DMS 273 (cell line): ENCODE data around the gene TTC22.

ENCODE experiments used
- DNase-seq: peaks from one replicate; lab custom pipeline; 2025; ENCODE audit not compliant: unreplicated experiment; lab: John Stamatoyannopoulos, UW

TTC22 gene

GRCh38 chr1:54786778-54787177 lies 14.3 kb downstream of the TTC22 start:
- no peak for DNase-seq

- peak; percentile 13 for DNase-seq
Measured at GRCh38 chr1:54784066-54784465, 17.1 kb downstream of the TTC22 start.

- DNase-seq, result no peak
Measured at GRCh38 chr1:54782588-54782987, 18.5 kb downstream of the TTC22 start.

GRCh38 chr1:54782156-54782555 lies 19.0 kb downstream of the TTC22 start:
- no peak for DNase-seq

GRCh38 chr1:54781023-54781723 lies 19.9 kb downstream of the TTC22 start:
- no peak for DNase-seq

- DNase-seq, result no peak
Measured at GRCh38 chr1:54777431-54777830, 23.7 kb downstream of the TTC22 start.

GRCh38 chr1:54777011-54777410 lies 24.1 kb downstream of the TTC22 start:
- no peak for DNase-seq

- peak; percentile 68 for DNase-seq
Measured at GRCh38 chr1:54775828-54776721, 25.0 kb downstream of the TTC22 start.

- peak; percentile 77 for DNase-seq
Measured at GRCh38 chr1:54774820-54775498, 26.2 kb downstream of the TTC22 start.

- DNase-seq, result no peak
Measured at GRCh38 chr1:54772951-54773350, 28.2 kb downstream of the TTC22 start.

GRCh38 chr1:54768093-54768492 lies 33.0 kb downstream of the TTC22 start:
- DNase-seq, result peak; percentile 41

- DNase-seq, result no peak
Measured at GRCh38 chr1:54767526-54767925, 33.6 kb downstream of the TTC22 start.

- peak; percentile 15 for DNase-seq
Measured at GRCh38 chr1:54766726-54767125, 34.4 kb downstream of the TTC22 start.

- DNase-seq, result no peak
Measured at GRCh38 chr1:54764922-54765561, 36.1 kb downstream of the TTC22 start.

GRCh38 chr1:54764133-54764921 lies 36.8 kb downstream of the TTC22 start, which contains the start of gene PARS2:
Gene PARS2 (minus strand): TSS chr1:54764523. CDS start chr1:54759161, 5,362 bp downstream.
- peak; percentile 100 for DNase-seq

- DNase-seq, result peak; percentile 68
Measured at GRCh38 chr1:54763816-54764132, 37.3 kb downstream of the TTC22 start.

- no peak for DNase-seq
Measured at GRCh38 chr1:54758678-54759348, 42.3 kb downstream of the TTC22 start.

GRCh38 chr1:54757833-54758232 lies 43.3 kb downstream of the TTC22 start:
- no peak for DNase-seq

- no peak for DNase-seq
Measured at GRCh38 chr1:54754486-54755285, 46.4 kb downstream of the TTC22 start.
